SU-DHL-6 (cell line): Measurements from ENCODE around the gene RGS7.

Experiments used
- CTCF ChIP-seq: fragments of 200-600 bp; sonication (generic); IDR thresholded peaks from one replicate; pipeline ENCODE4 v1.5.1; 2017; ENCODE audit warnings: antibody characterized with exemption, mild to moderate bottlenecking, low read length, moderate library complexity; ENCODE audit not compliant: insufficient read depth, poor library complexity, severe bottlenecking
- EZH2phosphoT487 ChIP-seq: fragments of 200-600 bp; sonication (generic), shearing (Covaris generic); conservative IDR thresholded peaks from 2 replicates; pipeline ENCODE4 v1.6.1; 2018; ENCODE audit warnings: mild to moderate bottlenecking, antibody characterized with exemption, low read length, moderate library complexity, mixed read lengths

- TF ChIP-seq CTCF = no peak
- TF ChIP-seq EZH2phosphoT487 = no peak
These were observed 536.2 kb downstream of the RGS7 start for GRCh38 chr1:240820816-240821215.
